Measurements from ENCODE around the gene SLC4A7. TPM values are rescaled to one million over a fixed set of nuclear protein-coding genes. Genes with fewer than 3 reads are reported as not detected.
"Not testable (repeated sequence)": the region's sequence is repeated elsewhere in the genome, so short reads cannot be mapped to it uniquely, and the experiment has no call there.

Gene SLC4A7
- total and polyA plus RNA-seq, 2 donors (not counting 1 experiment from before 2014, with no cell fraction given), result 9.4 to 46.9 TPM

- Mint-ChIP-seq H3K27ac (no peak overlapping the region), H3K27me3 (no peaks in the 10 kb centered on the region), H3K4me1 (peaks cover 3% of the 10 kb centered on the region), H3K4me3 (no peak overlapping the region), H3K9me3 (ENCODE audit: insufficient read depth) (no peaks in the 10 kb centered on the region)
- Histone ChIP-seq H3K79me2 (ENCODE audit: control insufficient read depth, insufficient read depth, low read length) (no peaks in the 10 kb centered on the region), H3K4me3 (ENCODE audit: control extremely low read depth in 1 of 5, extremely low read depth in 1 of 5, insufficient read depth in 1 of 5, low read depth in 2 of 5, low read length in 4 of 5) (no peak overlapping the region), H3K27ac (ENCODE audit: low read length in 2 of 2) (no peak overlapping the region), H4K20me1 (ENCODE audit: control insufficient read depth, insufficient read depth, low read length, poor library complexity, severe bottlenecking) (no peaks in the 10 kb centered on the region), H3K4me2 (replicated peaks; ENCODE audit: low read depth, low read length, poor library complexity, severe bottlenecking) (no peak overlapping the region), H3K4me1 (ENCODE audit: control insufficient read depth in 2 of 2, insufficient read depth in 2 of 2, low read length in 2 of 2) (no peaks in the 10 kb centered on the region), H3K9ac (ENCODE audit: low read length) (no peak overlapping the region), H2AFZ (ENCODE audit: insufficient read depth, low read depth, low read length, poor library complexity, severe bottlenecking) (no peak overlapping the region), H3K9me3 (ENCODE audit: control extremely low read depth in 1 of 3, control insufficient read depth in 2 of 3, insufficient read depth in 1 of 3, low read length in 2 of 3) (no peaks in the 10 kb centered on the region), H3K36me3 (replicated peaks in 1 of 2; ENCODE audit: control extremely low read depth in 1 of 2, control insufficient read depth in 1 of 2, extremely low read depth in 1 of 2, insufficient read depth in 2 of 2, low read length in 1 of 2) (peaks cover 14 to 31% of the 10 kb centered on the region in 2 experiments), H3K27me3 (replicated peaks in 1 of 4; ENCODE audit: control extremely low read depth in 1 of 4, control insufficient read depth in 3 of 4, insufficient read depth in 4 of 4, low read length in 3 of 4) (no peaks in the 10 kb centered on the region)
- intact Hi-C loops (cut with micrococcal nuclease), result loop anchor here (5.0 kb wide), 1 partner anchor 37 kb away; no protein-coding TSS in a partner anchor
- ATAC-seq (ENCODE audit: low read depth) (no peak), DNase-seq (no peak)
- 91% methylated on average over 1 of the region's 1 CpG for WGBS (ENCODE audit: insufficient coverage)
- POLR2A ChIA-PET, result no interaction called here
- TF ChIP-seq, protein P1, sequence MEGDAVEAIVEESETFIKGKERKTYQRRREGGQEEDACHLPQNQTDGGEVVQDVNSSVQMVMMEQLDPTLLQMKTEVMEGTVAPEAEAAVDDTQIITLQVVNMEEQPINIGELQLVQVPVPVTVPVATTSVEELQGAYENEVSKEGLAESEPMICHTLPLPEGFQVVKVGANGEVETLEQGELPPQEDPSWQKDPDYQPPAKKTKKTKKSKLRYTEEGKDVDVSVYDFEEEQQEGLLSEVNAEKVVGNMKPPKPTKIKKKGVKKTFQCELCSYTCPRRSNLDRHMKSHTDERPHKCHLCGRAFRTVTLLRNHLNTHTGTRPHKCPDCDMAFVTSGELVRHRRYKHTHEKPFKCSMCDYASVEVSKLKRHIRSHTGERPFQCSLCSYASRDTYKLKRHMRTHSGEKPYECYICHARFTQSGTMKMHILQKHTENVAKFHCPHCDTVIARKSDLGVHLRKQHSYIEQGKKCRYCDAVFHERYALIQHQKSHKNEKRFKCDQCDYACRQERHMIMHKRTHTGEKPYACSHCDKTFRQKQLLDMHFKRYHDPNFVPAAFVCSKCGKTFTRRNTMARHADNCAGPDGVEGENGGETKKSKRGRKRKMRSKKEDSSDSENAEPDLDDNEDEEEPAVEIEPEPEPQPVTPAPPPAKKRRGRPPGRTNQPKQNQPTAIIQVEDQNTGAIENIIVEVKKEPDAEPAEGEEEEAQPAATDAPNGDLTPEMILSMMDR (IDR thresholded peaks at IDR 0.05), result no peak
- TF ChIP-seq EZH2 (IDR thresholded peaks at IDR 0.05; ENCODE audit: borderline replicate concordance, insufficient read depth, low read depth, low read length, poor library complexity, severe bottlenecking), result no peak
- CTCF ChIA-PET, result no interaction called here
These were observed 69.0 kb downstream of the SLC4A7 start for GRCh38 chr3:27415202-27415601.

DNA sequence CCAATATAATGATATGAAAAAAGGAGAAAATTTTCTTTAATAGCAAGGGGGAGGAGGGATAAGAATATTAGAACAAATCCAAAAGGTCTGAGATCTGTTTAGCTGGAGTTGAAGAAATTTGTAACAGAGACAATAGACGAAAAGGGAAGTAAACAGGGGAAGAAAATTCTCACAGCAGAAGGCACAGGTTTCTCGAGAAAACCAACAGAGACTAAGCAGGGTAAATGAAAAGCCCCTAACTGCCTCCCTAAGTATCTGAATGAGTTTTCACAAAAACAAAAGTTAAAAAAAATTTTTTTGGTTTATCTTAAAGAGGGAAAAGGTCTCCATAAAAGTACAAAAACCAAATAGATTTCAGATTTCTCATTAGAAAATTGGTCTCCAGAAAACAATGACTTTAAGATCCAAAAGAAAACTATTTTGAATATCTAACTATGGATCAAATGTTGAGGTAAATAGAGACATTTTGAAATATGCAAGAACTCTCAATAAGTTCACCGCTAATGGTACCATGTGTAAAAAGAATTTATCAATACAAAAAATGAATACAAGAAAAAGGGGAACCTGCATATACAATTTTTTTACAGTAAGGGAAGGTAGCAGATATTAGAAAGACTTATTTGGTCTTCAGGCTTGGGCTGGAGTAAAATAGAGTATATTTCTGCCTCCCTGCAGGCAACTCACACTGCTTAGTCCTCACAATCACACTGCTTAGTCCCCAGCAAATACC lies 91.1 kb downstream of the SLC4A7 start:
- H3K4me1 ChIP-seq (ENCODE audit: control insufficient read depth in 2 of 2, insufficient read depth in 2 of 2, low read length in 2 of 2), result no peaks in the 10 kb centered on the region
- POLR2A ChIA-PET, result no interaction called here
- no peaks in the 10 kb centered on the region for H4K20me1 ChIP-seq (ENCODE audit: control insufficient read depth, insufficient read depth, low read length, poor library complexity, severe bottlenecking)
- no peak overlapping the region for H3K27ac Mint-ChIP-seq
- H3K36me3 ChIP-seq (replicated peaks in 1 of 2; ENCODE audit: control extremely low read depth in 1 of 2, control insufficient read depth in 1 of 2, extremely low read depth in 1 of 2, insufficient read depth in 2 of 2, low read length in 1 of 2), result peaks cover 15 to 53% of the 10 kb centered on the region in 2 experiments
- no peak for TF ChIP-seq EZH2 (IDR thresholded peaks at IDR 0.05; ENCODE audit: borderline replicate concordance, insufficient read depth, low read depth, low read length, poor library complexity, severe bottlenecking)
- TF ChIP-seq, protein P1 (IDR thresholded peaks at IDR 0.05), result no peak
- ATAC-seq (ENCODE audit: low read depth), result no peak
- no peak overlapping the region for H3K9ac ChIP-seq (ENCODE audit: low read length)
- H2AFZ ChIP-seq (ENCODE audit: insufficient read depth, low read depth, low read length, poor library complexity, severe bottlenecking), result no peak overlapping the region
- no peak overlapping the region for H3K4me3 ChIP-seq (ENCODE audit: control extremely low read depth in 1 of 5, extremely low read depth in 1 of 5, insufficient read depth in 1 of 5, low read depth in 2 of 5, low read length in 4 of 5)
- 20% methylated on average over 1 of the region's 3 CpGs for WGBS (ENCODE audit: insufficient coverage)
- CTCF ChIA-PET, result no interaction called here
- DNase-seq, result no peak
- no peak overlapping the region for H3K27ac ChIP-seq (ENCODE audit: low read length in 2 of 2)
- no peak overlapping the region for H3K4me3 Mint-ChIP-seq
- no peaks in the 10 kb centered on the region for H3K27me3 ChIP-seq (replicated peaks in 1 of 4; ENCODE audit: control extremely low read depth in 1 of 4, control insufficient read depth in 3 of 4, insufficient read depth in 4 of 4, low read length in 3 of 4)
- no peaks in the 10 kb centered on the region for H3K9me3 ChIP-seq (ENCODE audit: control extremely low read depth in 1 of 3, control insufficient read depth in 2 of 3, insufficient read depth in 1 of 3, low read length in 2 of 3)
- no peaks in the 10 kb centered on the region for H3K9me3 Mint-ChIP-seq (ENCODE audit: insufficient read depth)
- no peak overlapping the region for H3K4me2 ChIP-seq (replicated peaks; ENCODE audit: low read depth, low read length, poor library complexity, severe bottlenecking)
- intact Hi-C loops (cut with micrococcal nuclease), result no loop called here
- H3K27me3 Mint-ChIP-seq, result no peaks in the 10 kb centered on the region
- no peaks in the 10 kb centered on the region for H3K4me1 Mint-ChIP-seq
- no peaks in the 10 kb centered on the region for H3K79me2 ChIP-seq (ENCODE audit: control insufficient read depth, insufficient read depth, low read length)

DNA sequence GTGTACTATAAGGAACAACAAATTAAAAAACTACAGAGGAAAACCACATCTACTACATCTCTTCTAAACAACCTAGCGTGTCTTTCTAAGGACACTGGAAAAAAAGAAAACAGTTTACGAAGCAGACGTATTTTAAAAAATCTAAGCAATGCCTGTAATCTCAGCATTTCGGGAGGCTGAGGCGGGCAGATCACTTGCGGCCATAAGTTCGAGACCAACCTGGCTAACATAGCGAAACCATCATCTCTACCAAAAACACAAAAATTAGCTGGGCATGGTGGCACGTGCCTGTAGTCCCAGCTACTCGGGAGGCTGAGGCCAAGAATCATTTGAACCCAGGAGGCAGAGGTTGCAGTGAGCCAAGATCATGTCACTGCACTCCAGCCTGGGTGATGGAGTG lies 91.8 kb downstream of the SLC4A7 start:
- H2AFZ ChIP-seq (ENCODE audit: insufficient read depth, low read depth, low read length, poor library complexity, severe bottlenecking); H3K4me2 ChIP-seq (replicated peaks; ENCODE audit: low read depth, low read length, poor library complexity, severe bottlenecking); POLR2A ChIA-PET; H3K4me1 Mint-ChIP-seq; H3K27me3 ChIP-seq (replicated peaks in 1 of 4; ENCODE audit: control extremely low read depth in 1 of 4, control insufficient read depth in 3 of 4, insufficient read depth in 4 of 4, low read length in 3 of 4); H4K20me1 ChIP-seq (ENCODE audit: control insufficient read depth, insufficient read depth, low read length, poor library complexity, severe bottlenecking); ATAC-seq (ENCODE audit: low read depth); H3K9me3 Mint-ChIP-seq (ENCODE audit: insufficient read depth); DNase-seq; H3K27ac ChIP-seq (ENCODE audit: low read length in 2 of 2); H3K27me3 Mint-ChIP-seq; H3K4me1 ChIP-seq (ENCODE audit: control insufficient read depth in 2 of 2, insufficient read depth in 2 of 2, low read length in 2 of 2); CTCF ChIA-PET; H3K9ac ChIP-seq (ENCODE audit: low read length); H3K9me3 ChIP-seq (ENCODE audit: control extremely low read depth in 1 of 3, control insufficient read depth in 2 of 3, insufficient read depth in 1 of 3, low read length in 2 of 3); H3K79me2 ChIP-seq (ENCODE audit: control insufficient read depth, insufficient read depth, low read length); H3K4me3 Mint-ChIP-seq; intact Hi-C loops (cut with micrococcal nuclease); H3K4me3 ChIP-seq (ENCODE audit: control extremely low read depth in 1 of 5, extremely low read depth in 1 of 5, insufficient read depth in 1 of 5, low read depth in 2 of 5, low read length in 4 of 5); H3K27ac Mint-ChIP-seq: not testable (repeated sequence)
- H3K36me3 ChIP-seq (replicated peaks in 1 of 2; ENCODE audit: control extremely low read depth in 1 of 2, control insufficient read depth in 1 of 2, extremely low read depth in 1 of 2, insufficient read depth in 2 of 2, low read length in 1 of 2), result peaks cover 14 to 48% of the 10 kb centered on the region in 2 experiments
- whole genome bisulfite sequencing (ENCODE audit: insufficient coverage), result 95% methylated on average over 8 of the region's 10 CpGs
